LNCAP (cell line): ENCODE results near the gene MX1.

Experiments used
- TF ChIP-seq, protein P1 (sequence below): fragments of 450-650 bp; IDR thresholded peaks from 2 replicates; pipeline ENCODE4 v1.5.1; 2017; ENCODE audit warnings: mild to moderate bottlenecking

MX1 gene

DNA sequence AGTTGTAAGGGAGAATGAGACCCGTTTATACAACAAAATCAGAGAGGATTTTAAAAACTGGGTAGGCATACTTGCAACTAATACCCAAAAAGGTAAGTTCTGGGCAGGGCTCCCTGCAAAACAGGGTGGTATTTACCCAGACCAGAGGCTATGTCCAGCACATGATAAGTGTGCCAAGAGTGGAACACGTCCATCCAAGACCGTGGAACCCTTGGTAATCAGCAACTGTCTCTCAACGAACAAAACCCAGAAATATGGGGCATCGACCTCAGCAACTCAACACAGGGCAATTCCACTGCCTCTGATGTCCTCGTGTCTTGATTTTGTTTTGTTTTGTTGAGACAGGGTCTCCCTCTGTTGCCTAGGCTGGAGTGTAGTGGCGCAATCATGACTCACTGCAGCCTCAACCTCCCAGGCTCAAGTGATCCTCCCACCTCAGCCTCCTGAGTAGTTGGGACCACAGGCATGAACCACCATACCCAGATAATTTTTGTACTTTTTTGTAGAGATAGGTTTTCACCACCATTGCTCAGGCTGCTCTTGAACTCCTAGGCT is 26.7 kb upstream of the MX1 start:
- TF ChIP-seq, protein P1, sequence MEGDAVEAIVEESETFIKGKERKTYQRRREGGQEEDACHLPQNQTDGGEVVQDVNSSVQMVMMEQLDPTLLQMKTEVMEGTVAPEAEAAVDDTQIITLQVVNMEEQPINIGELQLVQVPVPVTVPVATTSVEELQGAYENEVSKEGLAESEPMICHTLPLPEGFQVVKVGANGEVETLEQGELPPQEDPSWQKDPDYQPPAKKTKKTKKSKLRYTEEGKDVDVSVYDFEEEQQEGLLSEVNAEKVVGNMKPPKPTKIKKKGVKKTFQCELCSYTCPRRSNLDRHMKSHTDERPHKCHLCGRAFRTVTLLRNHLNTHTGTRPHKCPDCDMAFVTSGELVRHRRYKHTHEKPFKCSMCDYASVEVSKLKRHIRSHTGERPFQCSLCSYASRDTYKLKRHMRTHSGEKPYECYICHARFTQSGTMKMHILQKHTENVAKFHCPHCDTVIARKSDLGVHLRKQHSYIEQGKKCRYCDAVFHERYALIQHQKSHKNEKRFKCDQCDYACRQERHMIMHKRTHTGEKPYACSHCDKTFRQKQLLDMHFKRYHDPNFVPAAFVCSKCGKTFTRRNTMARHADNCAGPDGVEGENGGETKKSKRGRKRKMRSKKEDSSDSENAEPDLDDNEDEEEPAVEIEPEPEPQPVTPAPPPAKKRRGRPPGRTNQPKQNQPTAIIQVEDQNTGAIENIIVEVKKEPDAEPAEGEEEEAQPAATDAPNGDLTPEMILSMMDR, result no peak

DNA sequence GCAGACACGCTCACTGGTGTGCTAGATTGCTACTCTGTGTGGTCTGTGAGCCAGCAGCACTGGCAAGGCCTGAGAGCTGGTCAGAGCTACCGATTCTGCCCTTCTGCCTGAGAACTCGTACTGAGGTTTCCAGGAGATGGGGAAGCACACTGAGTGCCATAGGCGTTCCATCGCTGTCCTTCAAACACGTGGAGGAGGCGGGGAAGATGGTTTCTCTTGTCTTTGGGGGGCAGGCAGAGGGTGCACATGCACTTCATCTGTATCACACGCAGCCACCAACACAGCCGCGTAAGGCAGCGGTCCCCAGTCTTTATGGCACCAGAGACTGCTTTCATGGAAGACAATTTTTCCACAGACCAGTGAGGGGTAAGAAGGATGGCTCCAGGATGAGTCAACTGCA is 23.8 kb upstream of the MX1 start:
- TF ChIP-seq, protein P1, result no peak

DNA sequence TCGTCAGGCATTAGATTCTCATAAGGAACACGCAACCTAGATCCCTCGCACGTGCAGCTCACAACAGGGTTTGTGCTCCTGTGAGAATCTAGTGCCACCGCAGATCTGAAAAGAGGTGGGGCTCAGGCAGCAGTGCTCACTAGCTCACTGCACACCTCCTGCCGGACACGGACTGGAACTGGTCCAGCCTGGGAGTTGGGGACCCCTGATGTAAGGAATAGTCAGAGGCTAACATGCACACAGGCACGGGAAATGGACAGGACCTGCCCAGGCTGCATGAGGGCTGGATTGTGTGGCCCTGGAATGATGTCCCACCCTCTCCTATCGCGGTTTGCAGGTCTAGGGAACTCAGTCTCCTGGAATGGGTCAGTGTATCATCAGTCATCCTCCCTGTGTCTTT is 23.2 kb upstream of the MX1 start:
- TF ChIP-seq, protein P1, result no peak

DNA sequence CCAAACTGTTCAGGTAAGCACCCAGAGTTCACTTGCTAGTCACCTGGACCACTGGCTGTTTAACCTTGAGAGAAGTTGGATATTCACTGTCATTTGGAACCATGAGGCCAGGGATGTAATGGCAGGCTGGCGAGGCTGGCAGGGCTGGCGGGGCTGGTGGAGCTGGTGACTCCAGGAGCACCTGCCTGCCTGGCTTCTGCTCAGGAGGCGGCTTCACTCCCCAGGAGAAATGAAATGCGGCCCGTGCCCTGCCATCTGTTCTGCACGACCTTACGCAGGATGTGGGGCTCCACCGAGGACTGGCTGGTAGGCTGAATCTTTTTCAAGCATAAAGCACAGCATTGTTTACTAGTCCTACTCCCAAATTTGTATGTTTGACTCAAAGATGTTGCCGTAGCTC is 22.7 kb upstream of the MX1 start:
- TF ChIP-seq, protein P1, result no peak

DNA sequence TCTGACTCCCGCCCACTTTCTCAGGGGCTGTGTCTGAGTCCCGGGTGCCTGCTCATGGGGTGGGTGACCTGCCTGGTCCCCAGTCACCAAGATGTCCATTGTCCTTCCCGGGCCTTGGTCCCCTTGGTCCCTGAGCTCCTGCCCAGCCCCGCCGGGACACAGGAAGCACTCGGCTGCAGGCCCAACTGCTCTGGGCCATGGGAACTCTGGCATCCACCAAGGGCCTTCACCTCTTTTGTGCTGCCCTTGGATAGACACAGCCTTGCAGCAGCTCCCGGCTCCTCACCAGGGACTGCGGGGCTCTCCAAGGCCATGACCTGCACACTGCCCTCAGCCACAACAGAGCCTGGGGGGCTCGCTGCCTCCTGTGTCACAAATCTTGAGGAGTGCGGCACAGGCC is 22.1 kb upstream of the MX1 start:
- TF ChIP-seq, protein P1, result no peak

DNA sequence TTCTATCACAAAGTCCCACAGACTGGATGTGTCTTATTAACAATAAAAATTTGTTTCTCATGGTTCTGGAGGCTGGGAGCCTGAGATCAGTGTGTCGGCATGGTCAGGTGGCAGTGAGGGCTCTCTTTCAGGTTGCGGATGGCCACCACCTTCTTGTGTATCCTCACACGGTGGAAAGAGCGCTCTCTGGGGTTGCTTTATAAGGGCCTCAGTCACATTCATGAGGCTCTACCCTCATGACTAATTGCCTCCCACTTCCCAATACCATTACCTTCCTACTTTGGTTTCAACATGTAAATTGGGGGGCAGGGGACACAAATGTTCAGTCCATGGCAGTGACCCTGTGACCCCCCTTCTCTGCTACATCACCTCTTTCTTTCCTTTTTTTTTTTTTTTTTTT is 20.7 kb upstream of the MX1 start:
- TF ChIP-seq, protein P1, result no peak

DNA sequence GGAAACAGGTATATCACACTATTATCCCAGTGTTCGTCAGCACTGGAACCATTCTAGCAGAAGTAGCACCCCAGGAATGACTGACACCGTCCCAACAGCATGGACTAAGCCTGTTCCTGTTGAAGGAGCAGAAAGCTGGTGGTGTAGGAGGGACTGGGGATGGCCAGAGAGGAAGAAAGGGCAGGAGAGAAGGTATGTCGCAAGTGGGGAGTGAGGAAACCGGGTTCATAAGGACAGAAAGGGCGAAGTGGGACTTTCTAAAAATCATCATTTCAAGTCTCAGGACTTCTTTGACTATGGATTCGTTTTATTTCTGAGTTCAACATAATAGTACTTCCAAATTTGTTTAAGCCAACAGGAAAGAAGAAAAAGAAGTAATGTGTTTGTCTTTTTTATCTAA is 19.7 kb upstream of the MX1 start:
- TF ChIP-seq, protein P1, result no peak
